ENCODE results near the gene PLEKHF1.

- TF ChIP-seq CTCF (IDR thresholded peaks at IDR 0.05), result no peak
- TF ChIP-seq POLR2A (IDR thresholded peaks at IDR 0.05), result no peak
These were observed 58.9 kb downstream of the PLEKHF1 start for GRCh38 chr19:29724102-29724641.
